HCT116 (cell line): ENCODE data around the gene ZNF423.

Experiments used
- ELF1 ChIP-seq: IDR thresholded peaks from 2 replicates; pipeline ENCODE4 v1.6.1; 2012; ENCODE audit warnings: low read depth, borderline replicate concordance
- FOSL1 ChIP-seq: IDR thresholded peaks from 2 replicates; pipeline ENCODE4 v1.6.1; 2012; ENCODE audit warnings: low read depth
- POLR2A ChIP-seq: IDR thresholded peaks from 2 replicates; pipeline ENCODE4 v1.7.0; 2011; ENCODE audit warnings: borderline replicate concordance; ENCODE audit not compliant: insufficient read depth, insufficient read length; ENCODE audit errors: extremely low read depth
- POLR2AphosphoS5 ChIP-seq: IDR thresholded peaks from 2 replicates; pipeline ENCODE4 v1.6.1; 2011; ENCODE audit warnings: mild to moderate bottlenecking, low read depth, low read length, moderate library complexity
- RAD21 ChIP-seq: IDR thresholded peaks from 2 replicates; pipeline ENCODE4 v1.6.1; 2012; ENCODE audit warnings: low read depth, mild to moderate bottlenecking
- REST ChIP-seq: IDR thresholded peaks from 2 replicates; pipeline ENCODE4 v1.6.1; 2012; ENCODE audit warnings: low read depth
- SP1 ChIP-seq: IDR thresholded peaks from 2 replicates; pipeline ENCODE4 v1.6.1; 2012; ENCODE audit warnings: low read depth
- TCF7L2 ChIP-seq: IDR thresholded peaks from 2 replicates; pipeline ENCODE4 v1.7.0; 2011; ENCODE audit warnings: borderline replicate concordance, inconsistent platforms; ENCODE audit not compliant: insufficient read depth, insufficient read length; ENCODE audit errors: extremely low read depth
- ZNF274 ChIP-seq: fragments of 200-500 bp; sonication (Bioruptor generic); IDR thresholded peaks from 2 replicates; pipeline ENCODE4 v1.6.1; 2014; ENCODE audit warnings: mild to moderate bottlenecking, low read depth, low read length, inconsistent platforms
- TF ChIP-seq, protein P1 (sequence below): IDR thresholded peaks from 2 replicates; pipeline ENCODE4 v1.6.1; 2011; ENCODE audit warnings: mild to moderate bottlenecking, low read length, moderate library complexity; ENCODE audit not compliant: insufficient replicate concordance; ENCODE audit errors: extremely low read depth
- TF ChIP-seq, protein P2 (sequence below), 3 experiments: fragments of 200-600 bp in 1 of 3; sonication (generic) in 1 of 3; IDR thresholded peaks in 2 of 3; conservative IDR thresholded peaks in 1 of 3; 2 replicates each; pipeline ENCODE4 v1.5.1; 2012 to 2017; ENCODE audit warnings: low read depth in 2 of 3, low read length in 2 of 3, antibody characterized with exemption in 1 of 3, borderline replicate concordance in 1 of 3, control low read depth in 1 of 3, mild to moderate bottlenecking in 1 of 3, mixed read lengths in 1 of 3, mixed run types in 1 of 3, moderate library complexity in 1 of 3; ENCODE audit not compliant: insufficient read depth in 1 of 3

DNA sequence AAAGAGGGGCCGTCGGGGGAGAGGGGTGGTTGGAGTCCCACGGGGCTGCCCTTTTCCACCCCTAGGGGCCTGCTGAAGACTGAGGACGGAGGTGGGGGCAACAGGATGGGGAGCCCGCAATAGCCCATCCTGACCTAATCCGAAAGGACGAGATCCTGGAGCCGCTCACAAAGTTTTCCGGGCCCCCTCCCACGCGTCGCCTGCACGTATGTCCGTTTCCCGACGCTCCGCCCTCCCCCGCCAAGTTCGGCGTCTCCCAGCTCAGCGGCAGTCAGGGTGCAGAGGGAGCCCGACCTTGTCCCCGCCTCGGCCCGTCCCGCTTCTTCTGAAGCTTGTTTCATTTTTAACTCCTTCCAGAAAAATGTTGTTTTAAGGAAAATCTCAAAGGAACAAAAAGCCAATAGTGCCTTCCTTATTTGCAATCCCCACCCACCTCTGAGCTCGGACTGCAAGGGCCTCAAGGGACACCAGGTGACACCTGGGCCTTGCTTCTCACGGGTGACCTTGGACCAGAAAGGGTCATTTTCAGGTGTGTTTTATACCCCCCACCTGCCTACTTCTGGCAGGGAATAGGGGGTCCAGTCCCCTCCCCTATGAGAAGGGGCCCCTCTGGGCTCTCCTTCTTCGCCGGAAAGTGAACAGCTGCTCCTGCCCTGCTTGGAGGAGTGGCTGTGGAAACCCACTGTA lies 3.4 kb upstream of the ZNF423 start:
- TF ChIP-seq POLR2A (no peak), POLR2AphosphoS5 (no peak), REST (no peak), SP1 (no peak), ELF1 (no peak), FOSL1 (no peak), RAD21 (no peak), ZNF274 (no peak), TCF7L2 (no peak)
- TF ChIP-seq, protein P1, sequence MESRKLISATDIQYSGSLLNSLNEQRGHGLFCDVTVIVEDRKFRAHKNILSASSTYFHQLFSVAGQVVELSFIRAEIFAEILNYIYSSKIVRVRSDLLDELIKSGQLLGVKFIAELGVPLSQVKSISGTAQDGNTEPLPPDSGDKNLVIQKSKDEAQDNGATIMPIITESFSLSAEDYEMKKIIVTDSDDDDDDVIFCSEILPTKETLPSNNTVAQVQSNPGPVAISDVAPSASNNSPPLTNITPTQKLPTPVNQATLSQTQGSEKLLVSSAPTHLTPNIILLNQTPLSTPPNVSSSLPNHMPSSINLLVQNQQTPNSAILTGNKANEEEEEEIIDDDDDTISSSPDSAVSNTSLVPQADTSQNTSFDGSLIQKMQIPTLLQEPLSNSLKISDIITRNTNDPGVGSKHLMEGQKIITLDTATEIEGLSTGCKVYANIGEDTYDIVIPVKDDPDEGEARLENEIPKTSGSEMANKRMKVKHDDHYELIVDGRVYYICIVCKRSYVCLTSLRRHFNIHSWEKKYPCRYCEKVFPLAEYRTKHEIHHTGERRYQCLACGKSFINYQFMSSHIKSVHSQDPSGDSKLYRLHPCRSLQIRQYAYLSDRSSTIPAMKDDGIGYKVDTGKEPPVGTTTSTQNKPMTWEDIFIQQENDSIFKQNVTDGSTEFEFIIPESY: no peak
- TF ChIP-seq, protein P2, sequence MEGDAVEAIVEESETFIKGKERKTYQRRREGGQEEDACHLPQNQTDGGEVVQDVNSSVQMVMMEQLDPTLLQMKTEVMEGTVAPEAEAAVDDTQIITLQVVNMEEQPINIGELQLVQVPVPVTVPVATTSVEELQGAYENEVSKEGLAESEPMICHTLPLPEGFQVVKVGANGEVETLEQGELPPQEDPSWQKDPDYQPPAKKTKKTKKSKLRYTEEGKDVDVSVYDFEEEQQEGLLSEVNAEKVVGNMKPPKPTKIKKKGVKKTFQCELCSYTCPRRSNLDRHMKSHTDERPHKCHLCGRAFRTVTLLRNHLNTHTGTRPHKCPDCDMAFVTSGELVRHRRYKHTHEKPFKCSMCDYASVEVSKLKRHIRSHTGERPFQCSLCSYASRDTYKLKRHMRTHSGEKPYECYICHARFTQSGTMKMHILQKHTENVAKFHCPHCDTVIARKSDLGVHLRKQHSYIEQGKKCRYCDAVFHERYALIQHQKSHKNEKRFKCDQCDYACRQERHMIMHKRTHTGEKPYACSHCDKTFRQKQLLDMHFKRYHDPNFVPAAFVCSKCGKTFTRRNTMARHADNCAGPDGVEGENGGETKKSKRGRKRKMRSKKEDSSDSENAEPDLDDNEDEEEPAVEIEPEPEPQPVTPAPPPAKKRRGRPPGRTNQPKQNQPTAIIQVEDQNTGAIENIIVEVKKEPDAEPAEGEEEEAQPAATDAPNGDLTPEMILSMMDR (IDR thresholded peaks at IDR 0.05 in 2 of 3, conservative IDR thresholded peaks at IDR 0.05 in 1 of 3; ENCODE audit: borderline replicate concordance in 1 of 3, insufficient read depth in 1 of 3, low read depth in 2 of 3, low read length in 2 of 3): no peak
